Measurements from ENCODE around the gene SEL1L3. TPM values are rescaled to one million over a fixed set of nuclear protein-coding genes. Genes with fewer than 3 reads are reported as not detected.

The SEL1L3 gene
- total RNA-seq, 2 experiments from 2014 or later: 62.3 to 65.5 TPM

DNA sequence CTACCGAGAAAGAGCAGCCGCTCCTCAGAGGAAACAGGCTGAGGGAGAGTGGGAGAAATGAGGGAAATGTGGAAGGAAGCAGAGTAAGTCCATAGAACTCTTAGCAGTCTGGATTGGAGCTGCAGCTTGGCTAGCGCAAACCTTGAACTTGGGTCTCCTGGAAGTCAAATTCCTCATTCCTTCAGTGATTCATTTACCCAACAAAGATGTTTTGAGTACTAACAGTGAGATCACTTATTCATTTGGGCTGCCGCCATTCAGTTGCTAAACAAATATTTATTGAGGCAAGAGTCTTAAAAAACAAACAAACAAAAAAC lies 51.5 kb downstream of the SEL1L3 start:
- Mint-ChIP-seq H3K4me3 (no peak overlapping the region), H3K4me1 (ENCODE audit: low read depth) (no peaks in the 10 kb centered on the region), H3K36me3 (ENCODE audit: low read depth) (peaks cover 51% of the 10 kb centered on the region), H3K27ac (no peak overlapping the region), H3K9me3 (ENCODE audit: insufficient read depth) (no peaks in the 10 kb centered on the region), H3K27me3 (ENCODE audit: low read depth) (no peaks in the 10 kb centered on the region)
- no peak for ATAC-seq
- no peak for DNase-seq
- CTCF ChIA-PET: no interaction called here
- POLR2A ChIA-PET: no interaction called here

DNA sequence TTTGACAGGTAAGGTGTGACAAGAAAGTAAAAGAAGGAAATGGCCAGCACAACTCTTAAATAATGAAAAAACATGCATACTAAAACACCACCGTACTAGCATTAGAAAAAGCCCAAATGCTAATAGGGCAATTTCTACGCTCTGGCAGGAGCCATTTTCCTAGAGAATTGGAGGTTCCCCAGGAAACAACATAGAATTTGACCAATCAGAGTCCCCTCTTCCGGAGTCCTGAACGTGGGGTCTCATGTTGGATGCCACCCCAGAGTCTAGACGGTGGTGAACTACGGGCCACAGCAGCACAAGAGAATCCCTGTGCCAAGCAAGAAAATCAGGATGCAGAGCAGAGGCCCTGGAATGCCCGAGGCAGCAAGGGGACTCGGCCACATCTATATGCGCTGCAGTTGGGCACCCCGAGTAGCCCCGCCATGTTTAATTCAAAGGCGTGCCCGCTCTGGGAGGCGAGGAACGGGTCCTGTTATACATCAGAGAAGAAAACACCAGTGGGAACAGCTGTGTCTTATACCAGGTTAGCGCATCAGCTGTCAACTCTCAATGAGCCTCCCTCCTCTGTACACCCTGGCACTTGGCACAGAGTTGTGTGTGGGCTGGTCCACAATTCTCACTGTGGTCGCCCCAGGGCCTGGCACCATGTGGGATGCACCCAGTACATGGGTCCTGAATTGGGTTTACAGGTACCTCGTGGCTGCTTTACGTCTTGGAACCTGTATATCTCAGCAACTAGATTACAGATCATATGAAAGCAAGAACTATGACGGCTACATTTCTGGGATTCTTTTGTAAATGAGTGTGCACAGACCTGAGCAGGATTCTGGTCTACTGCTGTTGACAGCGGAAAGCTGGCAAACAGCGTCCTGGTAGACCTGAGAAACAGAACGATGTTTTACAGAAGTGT lies 52.1 kb downstream of the SEL1L3 start:
- ChIA-PET POLR2A (no interaction called here), CTCF (no interaction called here)
- H3K4me1 Mint-ChIP-seq (ENCODE audit: low read depth): no peaks in the 10 kb centered on the region
- no peak overlapping the region for H3K27ac Mint-ChIP-seq
- no peaks in the 10 kb centered on the region for H3K9me3 Mint-ChIP-seq (ENCODE audit: insufficient read depth)
- no peak overlapping the region for H3K4me3 Mint-ChIP-seq
- no peaks in the 10 kb centered on the region for H3K27me3 Mint-ChIP-seq (ENCODE audit: low read depth)
- DNase-seq (no peak), ATAC-seq (no peak)
- H3K36me3 Mint-ChIP-seq (ENCODE audit: low read depth): peaks cover 48% of the 10 kb centered on the region

DNA sequence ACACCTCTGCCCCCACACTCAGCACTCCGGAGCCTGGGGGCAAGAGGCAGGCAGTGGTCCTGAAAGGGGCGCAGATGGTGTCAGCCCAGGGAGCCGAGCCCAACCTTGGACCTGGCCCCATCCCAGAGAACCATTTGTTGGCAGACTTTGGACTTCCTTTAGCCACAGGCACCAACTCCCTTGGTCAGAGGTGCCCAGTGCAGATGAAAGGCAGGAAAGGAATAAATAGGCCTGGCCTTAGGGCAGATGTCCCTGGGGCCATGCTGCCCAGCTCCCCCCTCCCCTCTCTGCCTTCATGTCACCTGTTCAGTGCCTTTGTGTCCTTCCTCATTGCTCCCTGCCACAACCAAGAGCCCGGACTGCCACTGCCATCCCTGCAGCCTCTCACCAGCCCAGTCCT lies 52.8 kb downstream of the SEL1L3 start:
- ATAC-seq (no peak), DNase-seq (no peak)
- POLR2A ChIA-PET: no interaction called here
- peaks cover 47% of the 10 kb centered on the region for H3K36me3 Mint-ChIP-seq (ENCODE audit: low read depth)
- CTCF ChIA-PET: no interaction called here
- H3K27me3 Mint-ChIP-seq (ENCODE audit: low read depth): no peaks in the 10 kb centered on the region
- no peaks in the 10 kb centered on the region for H3K4me1 Mint-ChIP-seq (ENCODE audit: low read depth)
- H3K4me3 Mint-ChIP-seq: no peak overlapping the region
- no peaks in the 10 kb centered on the region for H3K9me3 Mint-ChIP-seq (ENCODE audit: insufficient read depth)
- no peak overlapping the region for H3K27ac Mint-ChIP-seq

- ATAC-seq: no peak
- H3K4me3 Mint-ChIP-seq: no peak overlapping the region
- peaks cover 50% of the 10 kb centered on the region for H3K36me3 Mint-ChIP-seq (ENCODE audit: low read depth)
- no peaks in the 10 kb centered on the region for H3K9me3 Mint-ChIP-seq (ENCODE audit: insufficient read depth)
- DNase-seq: no peak
- no peak overlapping the region for H3K27ac Mint-ChIP-seq
- H3K4me1 Mint-ChIP-seq (ENCODE audit: low read depth): no peaks in the 10 kb centered on the region
- no peaks in the 10 kb centered on the region for H3K27me3 Mint-ChIP-seq (ENCODE audit: low read depth)
- POLR2A ChIA-PET: no interaction called here
- CTCF ChIA-PET: no interaction called here
Measured at GRCh38 chr4:25807102-25807728, 55.6 kb downstream of the SEL1L3 start.

DNA sequence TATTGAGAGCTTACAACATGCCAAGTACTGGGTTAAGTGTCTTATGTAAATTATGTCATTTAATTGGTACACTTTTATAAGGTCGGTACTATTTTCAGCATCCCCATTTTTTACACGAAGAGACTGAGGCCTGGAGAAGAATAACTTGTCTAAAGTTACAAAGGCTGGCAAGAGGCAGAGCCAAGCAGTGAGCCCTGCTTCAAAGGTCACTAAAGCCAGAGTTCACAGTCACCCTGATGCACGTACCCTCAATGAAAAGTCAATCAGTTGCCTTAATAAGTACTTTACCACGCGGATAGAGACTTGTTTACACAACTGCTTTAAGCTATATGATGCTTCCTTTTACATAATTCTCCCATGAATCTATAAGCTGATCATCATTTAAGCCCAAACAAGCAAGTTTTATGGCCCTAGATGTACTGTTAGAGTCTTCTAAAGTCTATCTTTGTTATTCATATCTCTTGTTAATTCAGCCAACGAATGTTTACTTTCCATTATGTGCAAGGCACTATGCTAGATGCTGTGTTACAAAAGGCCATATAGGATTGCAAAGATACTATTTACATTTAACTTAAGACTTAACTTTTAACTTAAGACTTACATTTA lies 57.4 kb downstream of the SEL1L3 start:
- ChIA-PET CTCF (no interaction called here), POLR2A (no interaction called here)
- no peak overlapping the region for H3K27ac Mint-ChIP-seq
- DNase-seq: no peak
- H3K36me3 Mint-ChIP-seq (ENCODE audit: low read depth): peaks cover 50% of the 10 kb centered on the region
- no peak overlapping the region for H3K4me3 Mint-ChIP-seq
- no peak for ATAC-seq
- no peaks in the 10 kb centered on the region for H3K9me3 Mint-ChIP-seq (ENCODE audit: insufficient read depth)
- H3K4me1 Mint-ChIP-seq (ENCODE audit: low read depth): no peaks in the 10 kb centered on the region
- no peaks in the 10 kb centered on the region for H3K27me3 Mint-ChIP-seq (ENCODE audit: low read depth)

DNA sequence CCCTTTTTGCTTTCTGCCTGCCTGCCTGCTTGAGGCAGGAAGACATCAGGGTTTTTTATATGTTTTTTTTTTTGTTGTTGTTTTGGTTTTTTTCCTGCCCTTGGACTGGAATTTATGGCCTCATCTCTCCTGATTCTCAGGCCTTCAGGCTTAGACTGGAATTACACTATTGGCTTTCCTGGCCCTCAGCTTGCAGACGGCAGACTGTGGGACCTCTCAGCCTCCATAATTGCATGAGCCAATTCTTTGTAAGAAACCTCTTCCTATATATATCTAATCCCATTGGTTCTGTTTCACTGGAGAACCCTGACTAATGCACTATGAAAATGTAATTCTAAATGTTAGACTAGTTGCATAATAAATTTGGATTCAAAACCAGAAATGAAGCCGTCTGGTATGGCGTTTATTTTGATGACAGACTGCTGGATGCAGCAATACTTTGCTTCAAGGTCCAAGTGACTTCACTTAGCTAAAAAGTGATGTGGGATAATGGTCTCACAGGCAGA lies 59.0 kb downstream of the SEL1L3 start:
- H3K9me3 Mint-ChIP-seq (ENCODE audit: insufficient read depth): no peaks in the 10 kb centered on the region
- DNase-seq (no peak), ATAC-seq (no peak)
- ChIA-PET POLR2A (no interaction called here), CTCF (no interaction called here)
- H3K27me3 Mint-ChIP-seq (ENCODE audit: low read depth): no peaks in the 10 kb centered on the region
- H3K36me3 Mint-ChIP-seq (ENCODE audit: low read depth): peaks cover 58% of the 10 kb centered on the region
- H3K4me3 Mint-ChIP-seq: no peak overlapping the region
- H3K4me1 Mint-ChIP-seq (ENCODE audit: low read depth): no peaks in the 10 kb centered on the region
- H3K27ac Mint-ChIP-seq: no peak overlapping the region

GRCh38 chr4:25801594-25801993 lies 61.2 kb downstream of the SEL1L3 start:
- ChIA-PET CTCF (no interaction called here), POLR2A (no interaction called here)
- Mint-ChIP-seq H3K9me3 (ENCODE audit: insufficient read depth) (no peaks in the 10 kb centered on the region), H3K27ac (no peak overlapping the region), H3K4me3 (no peak overlapping the region), H3K27me3 (ENCODE audit: low read depth) (no peaks in the 10 kb centered on the region), H3K36me3 (ENCODE audit: low read depth) (peaks cover 49% of the 10 kb centered on the region), H3K4me1 (ENCODE audit: low read depth) (no peaks in the 10 kb centered on the region)
- DNase-seq (no peak), ATAC-seq (no peak)

DNA sequence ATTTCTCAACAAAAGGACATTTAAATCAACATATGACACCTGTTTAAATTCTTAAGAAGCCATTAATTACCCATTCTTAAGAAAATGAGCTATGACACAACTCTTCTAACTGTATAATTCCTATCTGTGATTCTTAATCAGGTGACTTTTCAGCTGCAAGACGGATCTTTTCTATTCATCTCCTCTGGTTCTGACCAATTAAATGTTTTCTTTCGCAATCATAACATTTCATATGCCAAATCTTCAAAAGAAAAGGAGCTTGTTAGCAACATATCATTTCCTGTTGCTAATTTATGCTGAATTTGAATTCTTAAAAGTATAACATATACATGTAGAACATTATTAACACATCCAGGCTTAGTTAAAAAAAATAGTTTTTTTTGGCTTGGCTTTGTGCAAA lies 62.5 kb downstream of the SEL1L3 start:
- H3K4me3 Mint-ChIP-seq: no peak overlapping the region
- peaks cover 44% of the 10 kb centered on the region for H3K36me3 Mint-ChIP-seq (ENCODE audit: low read depth)
- CTCF ChIA-PET: no interaction called here

DNA sequence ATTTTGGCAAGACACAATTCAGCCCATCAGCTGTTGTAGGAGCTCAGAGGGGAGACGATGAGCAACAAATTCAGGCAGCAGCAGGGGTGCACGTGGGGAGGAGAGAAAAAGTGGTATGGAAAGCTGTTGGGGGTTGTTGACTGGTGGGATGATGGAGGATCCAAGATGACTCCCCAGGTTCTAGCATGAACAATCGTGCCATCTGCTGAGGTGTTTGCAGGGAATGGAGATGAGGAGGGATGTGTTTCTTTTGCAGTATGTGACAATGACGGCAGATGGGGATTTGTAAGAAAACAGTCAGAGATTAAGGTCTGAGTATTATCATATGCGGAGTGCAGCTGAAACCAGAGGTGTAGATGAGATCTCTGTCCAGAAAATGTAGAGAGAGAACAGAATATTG lies 63.3 kb downstream of the SEL1L3 start:
- ChIA-PET CTCF (no interaction called here), POLR2A (no interaction called here)
- Mint-ChIP-seq H3K27ac (no peak overlapping the region), H3K4me1 (ENCODE audit: low read depth) (no peaks in the 10 kb centered on the region), H3K9me3 (ENCODE audit: insufficient read depth) (no peaks in the 10 kb centered on the region), H3K4me3 (no peak overlapping the region), H3K27me3 (ENCODE audit: low read depth) (no peaks in the 10 kb centered on the region), H3K36me3 (ENCODE audit: low read depth) (peaks cover 49% of the 10 kb centered on the region)
- DNase-seq (no peak), ATAC-seq (no peak)

More for the DNA sequence above, 62.5 kb downstream of the SEL1L3 start:
- no peaks in the 10 kb centered on the region for H3K4me1 Mint-ChIP-seq (ENCODE audit: low read depth)
- ATAC-seq (no peak), DNase-seq (no peak)
- POLR2A ChIA-PET: no interaction called here
- H3K27ac Mint-ChIP-seq: no peak overlapping the region
- no peaks in the 10 kb centered on the region for H3K27me3 Mint-ChIP-seq (ENCODE audit: low read depth)
- no peaks in the 10 kb centered on the region for H3K9me3 Mint-ChIP-seq (ENCODE audit: insufficient read depth)

DNA sequence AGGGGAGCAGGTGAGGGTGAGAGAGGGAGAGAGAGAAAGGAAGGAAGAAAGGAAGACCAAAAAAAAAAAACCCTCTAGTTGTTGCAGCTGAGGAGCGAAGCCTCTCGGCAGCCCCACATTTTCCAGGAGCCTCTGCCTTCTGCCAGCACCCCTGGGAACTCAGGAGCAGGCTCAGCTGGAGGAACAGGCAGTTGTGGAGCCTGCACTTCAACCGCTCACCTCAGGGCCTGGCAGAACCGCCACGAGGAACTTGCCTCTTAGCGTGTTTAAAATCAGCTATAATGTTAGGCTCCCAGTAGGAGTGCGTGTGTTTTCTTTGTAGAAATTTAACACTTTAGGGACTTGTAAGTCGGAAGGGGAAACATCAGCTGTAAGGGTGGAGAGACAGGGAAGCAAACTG lies 65.7 kb downstream of the SEL1L3 start:
- Mint-ChIP-seq H3K4me1 (ENCODE audit: low read depth) (no peaks in the 10 kb centered on the region), H3K27ac (peak overlapping the region; percentile 32)
- no peak for ATAC-seq

GRCh38 chr4:25795566-25796454 lies 67.0 kb downstream of the SEL1L3 start:
- Mint-ChIP-seq H3K27me3 (ENCODE audit: low read depth) (no peaks in the 10 kb centered on the region), H3K4me1 (ENCODE audit: low read depth) (no peaks in the 10 kb centered on the region), H3K27ac (no peak overlapping the region), H3K36me3 (ENCODE audit: low read depth) (peaks cover 31% of the 10 kb centered on the region), H3K4me3 (no peak overlapping the region), H3K9me3 (ENCODE audit: insufficient read depth) (no peaks in the 10 kb centered on the region)
- POLR2A ChIA-PET: no interaction called here
- DNase-seq (no peak), ATAC-seq (no peak)
- CTCF ChIA-PET: no interaction called here

More for the DNA sequence above, 65.7 kb downstream of the SEL1L3 start:
- DNase-seq: no peak
- H3K27me3 Mint-ChIP-seq (ENCODE audit: low read depth): no peaks in the 10 kb centered on the region
- H3K4me3 Mint-ChIP-seq: no peak overlapping the region
- ChIA-PET POLR2A (no interaction called here), CTCF (no interaction called here)
- peaks cover 39% of the 10 kb centered on the region for H3K36me3 Mint-ChIP-seq (ENCODE audit: low read depth)
- no peaks in the 10 kb centered on the region for H3K9me3 Mint-ChIP-seq (ENCODE audit: insufficient read depth)

DNA sequence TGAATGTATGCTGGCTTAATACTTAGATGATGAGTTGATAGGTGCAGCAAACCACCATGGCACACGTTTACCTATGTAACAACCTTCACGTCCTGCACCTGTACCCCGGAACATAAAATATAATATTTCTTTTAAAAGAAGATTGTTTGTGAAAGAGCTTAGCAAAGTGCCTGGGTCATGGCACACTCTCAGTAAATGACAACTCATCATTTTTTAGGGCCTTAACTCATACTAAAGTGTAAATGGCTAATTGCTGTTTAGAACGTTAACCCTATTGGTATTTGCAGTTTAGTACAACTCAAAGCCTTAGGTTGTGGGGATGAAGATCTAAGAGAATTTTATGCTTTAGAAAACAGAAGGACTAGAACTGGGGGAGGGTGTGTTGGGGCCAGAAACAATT lies 67.7 kb downstream of the SEL1L3 start:
- Mint-ChIP-seq H3K9me3 (ENCODE audit: insufficient read depth) (no peaks in the 10 kb centered on the region), H3K4me3 (no peak overlapping the region), H3K36me3 (ENCODE audit: low read depth) (peaks cover 35% of the 10 kb centered on the region), H3K4me1 (ENCODE audit: low read depth) (no peaks in the 10 kb centered on the region), H3K27me3 (ENCODE audit: low read depth) (no peaks in the 10 kb centered on the region), H3K27ac (no peak overlapping the region)
- no peak for ATAC-seq
- CTCF ChIA-PET: no interaction called here
- DNase-seq: no peak
- POLR2A ChIA-PET: no interaction called here
